ENCODE measurements around the gene NUMBL.

DNA sequence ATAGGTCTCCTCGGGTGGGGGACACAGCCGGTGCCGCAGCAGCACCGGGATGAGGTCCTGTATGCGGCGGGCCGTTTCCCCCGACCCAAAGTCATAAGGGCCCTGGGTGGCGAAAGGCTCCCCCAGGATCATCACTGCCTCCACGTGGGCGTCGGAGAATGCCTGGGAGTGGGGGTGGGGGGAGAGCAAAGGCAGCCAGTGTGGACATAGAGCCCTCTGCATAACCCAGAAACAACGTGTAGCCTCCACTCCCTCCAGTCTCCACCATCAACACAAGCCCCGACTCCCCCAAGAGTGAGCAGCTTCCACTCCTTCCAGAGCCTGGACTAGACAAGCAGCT lies 1.7 kb upstream of the NUMBL start:
- TF ChIP-seq, protein P1, sequence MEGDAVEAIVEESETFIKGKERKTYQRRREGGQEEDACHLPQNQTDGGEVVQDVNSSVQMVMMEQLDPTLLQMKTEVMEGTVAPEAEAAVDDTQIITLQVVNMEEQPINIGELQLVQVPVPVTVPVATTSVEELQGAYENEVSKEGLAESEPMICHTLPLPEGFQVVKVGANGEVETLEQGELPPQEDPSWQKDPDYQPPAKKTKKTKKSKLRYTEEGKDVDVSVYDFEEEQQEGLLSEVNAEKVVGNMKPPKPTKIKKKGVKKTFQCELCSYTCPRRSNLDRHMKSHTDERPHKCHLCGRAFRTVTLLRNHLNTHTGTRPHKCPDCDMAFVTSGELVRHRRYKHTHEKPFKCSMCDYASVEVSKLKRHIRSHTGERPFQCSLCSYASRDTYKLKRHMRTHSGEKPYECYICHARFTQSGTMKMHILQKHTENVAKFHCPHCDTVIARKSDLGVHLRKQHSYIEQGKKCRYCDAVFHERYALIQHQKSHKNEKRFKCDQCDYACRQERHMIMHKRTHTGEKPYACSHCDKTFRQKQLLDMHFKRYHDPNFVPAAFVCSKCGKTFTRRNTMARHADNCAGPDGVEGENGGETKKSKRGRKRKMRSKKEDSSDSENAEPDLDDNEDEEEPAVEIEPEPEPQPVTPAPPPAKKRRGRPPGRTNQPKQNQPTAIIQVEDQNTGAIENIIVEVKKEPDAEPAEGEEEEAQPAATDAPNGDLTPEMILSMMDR (IDR thresholded peaks at IDR 0.05; ENCODE audit: insufficient read depth, low read length), result no peak
- TF ChIP-seq, protein P2, sequence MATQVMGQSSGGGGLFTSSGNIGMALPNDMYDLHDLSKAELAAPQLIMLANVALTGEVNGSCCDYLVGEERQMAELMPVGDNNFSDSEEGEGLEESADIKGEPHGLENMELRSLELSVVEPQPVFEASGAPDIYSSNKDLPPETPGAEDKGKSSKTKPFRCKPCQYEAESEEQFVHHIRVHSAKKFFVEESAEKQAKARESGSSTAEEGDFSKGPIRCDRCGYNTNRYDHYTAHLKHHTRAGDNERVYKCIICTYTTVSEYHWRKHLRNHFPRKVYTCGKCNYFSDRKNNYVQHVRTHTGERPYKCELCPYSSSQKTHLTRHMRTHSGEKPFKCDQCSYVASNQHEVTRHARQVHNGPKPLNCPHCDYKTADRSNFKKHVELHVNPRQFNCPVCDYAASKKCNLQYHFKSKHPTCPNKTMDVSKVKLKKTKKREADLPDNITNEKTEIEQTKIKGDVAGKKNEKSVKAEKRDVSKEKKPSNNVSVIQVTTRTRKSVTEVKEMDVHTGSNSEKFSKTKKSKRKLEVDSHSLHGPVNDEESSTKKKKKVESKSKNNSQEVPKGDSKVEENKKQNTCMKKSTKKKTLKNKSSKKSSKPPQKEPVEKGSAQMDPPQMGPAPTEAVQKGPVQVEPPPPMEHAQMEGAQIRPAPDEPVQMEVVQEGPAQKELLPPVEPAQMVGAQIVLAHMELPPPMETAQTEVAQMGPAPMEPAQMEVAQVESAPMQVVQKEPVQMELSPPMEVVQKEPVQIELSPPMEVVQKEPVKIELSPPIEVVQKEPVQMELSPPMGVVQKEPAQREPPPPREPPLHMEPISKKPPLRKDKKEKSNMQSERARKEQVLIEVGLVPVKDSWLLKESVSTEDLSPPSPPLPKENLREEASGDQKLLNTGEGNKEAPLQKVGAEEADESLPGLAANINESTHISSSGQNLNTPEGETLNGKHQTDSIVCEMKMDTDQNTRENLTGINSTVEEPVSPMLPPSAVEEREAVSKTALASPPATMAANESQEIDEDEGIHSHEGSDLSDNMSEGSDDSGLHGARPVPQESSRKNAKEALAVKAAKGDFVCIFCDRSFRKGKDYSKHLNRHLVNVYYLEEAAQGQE (IDR thresholded peaks at IDR 0.05; ENCODE audit: insufficient replicate concordance, low read depth), result no peak
- TF ChIP-seq POLR2AphosphoS5 (IDR thresholded peaks at IDR 0.05; ENCODE audit: low read depth), result no peak
- TF ChIP-seq SPI1 (IDR thresholded peaks at IDR 0.05; ENCODE audit: borderline replicate concordance, low read depth), result no peak
- TF ChIP-seq GABPA (IDR thresholded peaks at IDR 0.05; ENCODE audit: low read depth), result no peak
